GM21447 (cell line): ENCODE measurements around the gene PDE4D.
"Not testable (repeated sequence)": the region's sequence is repeated elsewhere in the genome, so short reads cannot be mapped to it uniquely, and the experiment has no call there.

Experiments
- ATAC-seq: cut with Tn5 transposase; IDR thresholded peaks from one replicate; pipeline ENCODE4 v1.9.1; 2021; ENCODE audit not compliant: unreplicated experiment

The PDE4D gene

GRCh38 chr5:59800347-59800893, 93.1 kb downstream of the PDE4D start:
- no peak for ATAC-seq

- peak; percentile 46 for ATAC-seq
Observed at GRCh38 chr5:59799668-59800346, 93.7 kb downstream of the PDE4D start.

- ATAC-seq: peak; percentile 78
Observed at GRCh38 chr5:59798862-59799667, 94.5 kb downstream of the PDE4D start.

GRCh38 chr5:59795141-59795540, 98.4 kb downstream of the PDE4D start:
- ATAC-seq: no peak

- ATAC-seq: no peak
Observed at GRCh38 chr5:59792983-59793585, 100.4 kb downstream of the PDE4D start.

GRCh38 chr5:59791617-59792016, 101.9 kb downstream of the PDE4D start:
- no peak for ATAC-seq

- peak; percentile 23 for ATAC-seq
Observed at GRCh38 chr5:59790776-59791475, 102.6 kb downstream of the PDE4D start.

GRCh38 chr5:59790376-59790775, 103.2 kb downstream of the PDE4D start:
- ATAC-seq: peak; percentile 87

GRCh38 chr5:59789894-59790293, 103.6 kb downstream of the PDE4D start:
- ATAC-seq: no peak

GRCh38 chr5:59789197-59789596, 104.3 kb downstream of the PDE4D start:
- no peak for ATAC-seq

- no peak for ATAC-seq
Observed at GRCh38 chr5:59786334-59786805, 107.2 kb downstream of the PDE4D start.

GRCh38 chr5:59785676-59786333, 107.7 kb downstream of the PDE4D start:
- ATAC-seq: no peak

- ATAC-seq: not testable (repeated sequence)
Observed at GRCh38 chr5:59784708-59785107, 108.8 kb downstream of the PDE4D start.

GRCh38 chr5:59783264-59783663, 110.3 kb downstream of the PDE4D start:
- no peak for ATAC-seq

- no peak for ATAC-seq
Observed at GRCh38 chr5:59782856-59783255, 110.7 kb downstream of the PDE4D start.

GRCh38 chr5:59779453-59779852, 114.1 kb downstream of the PDE4D start:
- no peak for ATAC-seq

- no peak for ATAC-seq
Observed at GRCh38 chr5:59777028-59777427, 116.5 kb downstream of the PDE4D start.

GRCh38 chr5:59773294-59773693, 120.2 kb downstream of the PDE4D start:
- no peak for ATAC-seq

- no peak for ATAC-seq
Observed at GRCh38 chr5:59772757-59773156, 120.8 kb downstream of the PDE4D start.

- no peak for ATAC-seq
Observed at GRCh38 chr5:59772206-59772605, 121.3 kb downstream of the PDE4D start.
